Measurements from ENCODE around the gene GNAQ. TPM values are rescaled to one million over a fixed set of nuclear protein-coding genes. Genes with fewer than 3 reads are reported as not detected.

The GNAQ gene
- total RNA-seq, 1 donor from 2014 or later = 20.6 TPM

DNA sequence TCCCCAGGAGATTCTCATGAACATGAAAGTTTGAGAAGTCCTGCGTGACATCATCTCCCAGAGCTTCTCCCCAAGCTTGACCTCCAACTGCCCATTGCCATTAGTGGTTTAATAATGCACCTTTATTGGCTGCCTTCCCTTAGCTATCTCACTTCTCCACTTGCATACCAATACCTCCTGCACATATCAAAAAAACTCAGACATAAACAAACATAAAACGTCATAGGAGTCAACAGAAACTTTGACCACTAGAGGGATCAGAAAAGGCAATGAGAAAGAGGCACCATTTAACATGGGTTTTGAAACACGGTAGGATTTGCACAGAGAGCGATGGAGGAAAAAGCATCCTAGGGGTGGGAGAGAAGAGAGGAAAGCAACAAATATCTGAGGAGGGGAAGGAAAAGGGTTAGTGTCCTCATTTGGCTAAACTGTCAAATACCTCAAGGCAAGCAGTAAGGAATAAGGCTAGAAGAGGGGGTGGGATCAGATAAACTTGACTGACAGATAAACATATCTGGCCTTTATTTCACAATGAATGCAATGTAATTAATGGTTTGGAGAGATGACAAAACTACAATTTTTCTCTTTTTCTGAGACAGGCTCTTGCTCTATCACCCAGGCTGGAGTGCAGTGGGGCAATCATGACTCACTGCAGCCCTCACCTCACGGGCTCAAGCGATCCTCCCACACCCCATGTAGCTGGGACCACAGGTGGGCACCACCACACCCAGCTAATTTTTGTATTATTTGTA, 27.0 kb downstream of the GNAQ start:
- no peak for DNase-seq (ENCODE audit: low read depth)
- H3K4me3 ChIP-seq (ENCODE audit: low read depth, low read length) = no peak overlapping the region
- TF ChIP-seq, protein P1, sequence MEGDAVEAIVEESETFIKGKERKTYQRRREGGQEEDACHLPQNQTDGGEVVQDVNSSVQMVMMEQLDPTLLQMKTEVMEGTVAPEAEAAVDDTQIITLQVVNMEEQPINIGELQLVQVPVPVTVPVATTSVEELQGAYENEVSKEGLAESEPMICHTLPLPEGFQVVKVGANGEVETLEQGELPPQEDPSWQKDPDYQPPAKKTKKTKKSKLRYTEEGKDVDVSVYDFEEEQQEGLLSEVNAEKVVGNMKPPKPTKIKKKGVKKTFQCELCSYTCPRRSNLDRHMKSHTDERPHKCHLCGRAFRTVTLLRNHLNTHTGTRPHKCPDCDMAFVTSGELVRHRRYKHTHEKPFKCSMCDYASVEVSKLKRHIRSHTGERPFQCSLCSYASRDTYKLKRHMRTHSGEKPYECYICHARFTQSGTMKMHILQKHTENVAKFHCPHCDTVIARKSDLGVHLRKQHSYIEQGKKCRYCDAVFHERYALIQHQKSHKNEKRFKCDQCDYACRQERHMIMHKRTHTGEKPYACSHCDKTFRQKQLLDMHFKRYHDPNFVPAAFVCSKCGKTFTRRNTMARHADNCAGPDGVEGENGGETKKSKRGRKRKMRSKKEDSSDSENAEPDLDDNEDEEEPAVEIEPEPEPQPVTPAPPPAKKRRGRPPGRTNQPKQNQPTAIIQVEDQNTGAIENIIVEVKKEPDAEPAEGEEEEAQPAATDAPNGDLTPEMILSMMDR (conservative IDR thresholded peaks at IDR 0.05; ENCODE audit: low read depth, low read length) = peak; percentile 56

DNA sequence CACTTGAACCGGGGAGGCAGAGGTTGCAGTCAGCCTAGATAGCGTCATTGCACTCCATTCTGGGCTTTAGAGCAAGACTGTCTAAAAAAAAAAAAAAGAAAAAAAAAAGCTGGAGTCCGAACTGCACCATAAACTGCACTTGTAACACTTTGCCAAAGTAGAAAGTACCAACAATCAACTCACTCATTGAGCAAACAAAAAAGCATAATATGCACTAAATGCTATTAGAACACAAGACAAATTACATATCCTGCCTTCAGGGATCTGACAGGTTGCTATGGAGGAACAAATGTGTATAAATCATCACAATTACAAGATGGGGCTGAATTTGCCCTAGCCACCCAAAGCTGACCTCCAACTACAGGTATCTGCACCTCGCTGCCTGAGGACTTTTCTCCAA, 27.9 kb downstream of the GNAQ start:
- TF ChIP-seq, protein P1 (conservative IDR thresholded peaks at IDR 0.05; ENCODE audit: low read depth, low read length) = no peak
- no peak for DNase-seq (ENCODE audit: low read depth)
- H3K4me3 ChIP-seq (ENCODE audit: low read depth, low read length) = no peak overlapping the region

DNA sequence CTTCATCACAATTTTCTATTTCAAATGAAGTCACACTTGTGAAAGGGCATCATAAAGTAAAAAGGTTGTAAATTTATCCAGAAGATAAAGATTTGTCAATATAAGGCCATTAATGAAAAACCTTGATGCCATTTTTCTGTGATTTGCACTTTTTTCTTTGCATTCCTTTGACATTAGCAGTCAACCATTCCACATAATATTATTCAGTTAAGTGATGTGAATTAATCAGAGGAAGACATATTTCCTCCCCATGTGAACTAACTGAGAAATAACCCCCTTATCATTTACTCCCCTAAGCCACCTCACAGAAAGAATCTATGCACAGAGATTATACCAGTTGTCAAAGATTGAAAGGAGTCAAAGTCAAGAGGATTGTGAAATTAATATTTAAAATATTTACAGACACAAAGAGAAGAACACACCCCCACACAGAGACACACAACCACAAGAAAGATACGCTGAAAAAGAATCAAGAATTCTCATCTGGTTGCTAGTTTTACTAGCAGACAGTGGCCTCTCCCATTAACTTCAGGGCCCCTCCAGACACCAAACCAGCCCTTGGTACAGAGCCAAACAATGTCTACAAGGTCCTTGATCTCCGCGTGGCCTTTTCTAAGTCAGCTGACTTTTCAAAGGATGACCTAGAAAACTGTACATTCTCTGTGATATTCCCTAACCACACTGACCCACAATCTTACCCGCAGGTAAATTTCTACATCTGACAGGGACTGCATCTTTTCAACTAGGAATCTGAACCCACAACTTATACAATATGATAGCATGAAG, 29.5 kb downstream of the GNAQ start:
- TF ChIP-seq, protein P1 (conservative IDR thresholded peaks at IDR 0.05; ENCODE audit: low read depth, low read length) = no peak
- DNase-seq (ENCODE audit: low read depth) = no peak
- no peak overlapping the region for H3K4me3 ChIP-seq (ENCODE audit: low read depth, low read length)

DNA sequence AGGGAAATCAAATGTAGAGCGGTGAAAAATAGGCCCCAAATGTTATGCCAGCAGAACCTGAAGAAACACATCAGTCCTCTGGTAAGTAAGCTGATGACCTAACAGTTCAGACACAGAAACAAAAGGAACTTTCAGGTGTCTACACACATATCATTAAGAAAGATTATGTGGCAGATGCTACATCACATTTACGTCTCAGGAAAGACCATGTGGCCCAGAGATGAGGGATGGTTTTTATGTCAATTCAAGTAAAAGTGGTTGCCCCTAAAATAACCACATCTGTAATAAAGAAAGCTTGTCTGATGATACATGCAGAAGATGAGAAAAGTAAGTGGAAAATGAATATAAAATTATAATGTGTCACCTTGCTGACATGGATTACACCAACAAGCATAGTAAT, 31.4 kb downstream of the GNAQ start:
- no peak overlapping the region for H3K4me3 ChIP-seq (ENCODE audit: low read depth, low read length)
- no peak for DNase-seq (ENCODE audit: low read depth)
- TF ChIP-seq, protein P1 (conservative IDR thresholded peaks at IDR 0.05; ENCODE audit: low read depth, low read length) = no peak

DNA sequence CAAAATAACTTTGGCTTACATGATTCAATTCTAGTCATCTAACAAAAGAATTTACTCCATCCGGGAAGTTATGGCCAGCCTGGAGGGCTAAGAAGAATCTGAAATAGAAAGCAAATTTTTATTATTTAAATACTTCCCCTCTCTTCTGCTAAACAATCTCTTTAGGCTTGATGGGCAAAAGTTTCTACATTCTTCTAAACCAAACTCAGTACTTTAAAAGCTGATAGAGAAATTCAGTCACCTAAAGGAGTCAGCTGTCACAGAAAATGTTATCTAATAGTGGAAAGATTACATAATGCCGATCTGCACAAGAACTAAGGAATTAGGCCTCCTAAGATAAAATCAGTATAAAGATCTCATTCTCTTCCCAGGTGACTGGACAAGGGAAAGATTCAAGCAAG, 32.4 kb downstream of the GNAQ start:
- TF ChIP-seq, protein P1 (conservative IDR thresholded peaks at IDR 0.05; ENCODE audit: low read depth, low read length) = no peak
- no peak for DNase-seq (ENCODE audit: low read depth)
- no peak overlapping the region for H3K4me3 ChIP-seq (ENCODE audit: low read depth, low read length)

DNA sequence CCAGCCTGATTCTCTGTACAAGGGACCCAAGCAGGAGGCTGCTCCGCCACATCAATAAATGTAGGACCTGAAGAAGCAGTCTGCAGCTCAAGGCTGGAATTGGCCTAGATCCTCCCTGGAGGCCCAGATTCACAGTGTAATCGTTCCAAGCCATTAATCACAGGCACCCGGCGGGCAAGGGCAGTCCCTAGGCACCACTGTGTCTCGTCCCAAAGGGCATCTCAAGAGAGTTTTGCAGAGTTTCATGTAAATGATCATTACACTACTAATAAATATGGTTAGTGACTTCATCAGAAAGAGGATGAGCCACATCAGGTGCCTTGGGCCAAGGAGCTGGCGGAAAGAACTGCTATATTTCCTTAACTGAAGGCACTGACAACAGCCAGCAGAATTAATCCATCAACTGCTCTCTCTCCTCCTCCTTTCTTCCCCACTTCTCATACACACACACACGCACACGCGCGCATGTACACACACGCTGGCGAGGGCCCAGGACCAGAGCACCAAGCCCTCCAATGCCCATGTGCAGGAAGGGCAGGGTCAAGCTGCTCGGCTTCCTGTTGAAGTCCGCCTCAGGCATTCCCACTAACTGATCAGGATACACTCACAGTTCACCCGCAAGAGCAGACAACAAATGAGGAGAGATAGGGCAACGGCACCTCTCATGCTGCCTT, 33.9 kb downstream of the GNAQ start:
- DNase-seq (ENCODE audit: low read depth) = no peak
- no peak overlapping the region for H3K4me3 ChIP-seq (ENCODE audit: low read depth, low read length)
- TF ChIP-seq, protein P1 (conservative IDR thresholded peaks at IDR 0.05; ENCODE audit: low read depth, low read length) = no peak

Data from epithelial cell of proximal tubule (primary cell).